Activated CD4-positive, alpha-beta T cell treated with anti-CD3 and anti-CD28 coated beads, Interleukin-2, Interleukin-6, amounts not matched to agents 100 ng/mL and 50 ng/mL, durations not matched to agents 16 hours and 8 hours (primary cell): ENCODE results near the gene SCUBE3.

Experiments used
- DNase-seq: peaks from one replicate; pipeline ENCODE4 v3.0.0-alpha.2; 2020

The SCUBE3 gene

GRCh38 chr6:35213824-35214756, at the start of gene SCUBE3:
Gene SCUBE3 (plus strand): TSS chr6:35213956. CDS start chr6:35214419, 463 bp downstream.
- DNase-seq, result peak; percentile 13

GRCh38 chr6:35164277-35164676, 49.5 kb upstream of the SCUBE3 start:
- no peak for DNase-seq

GRCh38 chr6:35164868-35165267, 48.9 kb upstream of the SCUBE3 start:
- DNase-seq, result no peak

DNA sequence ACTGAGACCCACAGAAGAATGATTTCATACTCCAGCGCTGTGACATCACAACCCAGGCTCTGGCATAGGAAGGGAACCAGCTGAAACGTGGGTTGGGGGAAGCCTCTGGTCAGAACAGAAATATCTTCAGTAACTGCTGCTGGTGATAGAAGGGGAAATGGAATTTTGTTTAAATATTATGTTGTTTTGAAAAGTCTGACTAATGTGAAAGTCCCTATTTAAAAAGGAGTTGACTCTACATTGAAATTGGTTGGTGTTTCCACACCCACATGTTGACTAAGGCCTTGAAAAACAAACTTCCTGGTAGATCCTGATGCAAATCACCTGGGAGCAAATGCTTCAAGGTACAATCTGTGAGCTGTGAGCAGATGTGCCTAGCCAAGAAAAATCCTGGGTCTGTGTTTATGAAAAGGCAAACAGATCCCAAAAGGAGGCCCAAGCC, 48.1 kb upstream of the SCUBE3 start:
- no peak for DNase-seq

GRCh38 chr6:35166116-35166515, 47.6 kb upstream of the SCUBE3 start:
- DNase-seq, result no peak

DNA sequence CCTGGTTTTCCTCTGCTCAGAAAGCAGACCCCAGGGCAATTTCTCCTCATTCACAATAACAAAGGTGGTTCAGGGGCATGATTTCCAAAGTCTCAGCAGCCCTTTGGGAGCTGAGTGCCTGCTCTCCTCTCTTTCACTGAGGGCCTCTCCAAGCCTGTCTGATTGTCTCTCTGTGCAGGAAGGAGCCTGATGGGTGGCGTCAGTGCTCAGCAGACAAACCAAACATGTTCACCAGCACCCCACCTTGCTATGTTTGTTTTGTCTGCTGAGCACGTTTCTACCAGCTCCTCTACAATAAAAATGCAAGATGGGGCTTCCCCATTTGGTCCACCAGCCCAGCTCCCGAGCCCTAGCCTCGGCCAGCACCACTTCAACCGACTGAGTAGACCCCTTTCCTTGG, 47.2 kb upstream of the SCUBE3 start:
- DNase-seq, result no peak

- DNase-seq, result no peak
Observed at GRCh38 chr6:35167505-35167904, 46.3 kb upstream of the SCUBE3 start.

- DNase-seq, result no peak
Observed at GRCh38 chr6:35168461-35168861, 45.3 kb upstream of the SCUBE3 start.

DNA sequence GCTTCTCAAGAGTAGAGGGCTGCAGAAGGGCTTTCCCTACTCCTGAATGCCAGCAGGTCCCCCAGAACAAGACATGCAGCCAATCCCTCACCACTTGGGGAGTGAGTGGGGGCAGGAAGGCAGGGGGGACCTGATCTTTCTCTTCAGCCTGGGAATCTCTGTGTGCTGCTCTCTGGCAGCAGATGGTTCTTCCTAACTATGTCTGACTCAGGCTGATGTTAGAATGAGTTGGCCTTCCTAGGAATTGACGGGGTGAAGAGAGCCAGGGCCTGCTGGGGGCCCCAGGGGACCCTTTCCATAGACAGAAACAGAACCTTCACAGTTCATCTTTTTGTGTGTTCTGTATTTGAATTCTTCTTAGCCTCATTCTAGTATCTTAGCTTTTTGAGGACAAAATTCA, 43.6 kb upstream of the SCUBE3 start:
- DNase-seq, result no peak

DNA sequence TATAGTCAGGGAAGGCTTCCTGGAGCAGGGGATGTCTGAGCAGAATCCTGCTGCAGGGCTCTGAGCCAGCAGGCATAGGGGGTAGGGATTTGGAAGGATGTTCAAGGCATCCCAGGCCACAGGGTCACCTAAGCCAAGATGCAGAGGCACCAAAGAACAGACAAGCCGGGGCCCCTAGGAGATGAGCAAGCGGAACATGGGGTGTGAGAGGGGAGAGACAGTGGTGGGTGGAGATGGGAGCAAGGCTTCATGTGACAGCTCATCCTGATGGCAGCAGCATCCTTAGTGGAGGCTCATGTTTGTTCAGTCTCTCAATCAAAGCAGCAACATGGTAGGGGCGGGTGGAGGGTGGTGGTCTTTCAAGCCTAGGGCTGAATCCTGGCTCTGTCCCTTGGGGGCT, 42.9 kb upstream of the SCUBE3 start:
- no peak for DNase-seq

GRCh38 chr6:35173044-35173426, 40.7 kb upstream of the SCUBE3 start:
- no peak for DNase-seq

- DNase-seq, result no peak
Observed at GRCh38 chr6:35173427-35174087, 40.2 kb upstream of the SCUBE3 start.

- no peak for DNase-seq
Observed at GRCh38 chr6:35174088-35174434, 39.7 kb upstream of the SCUBE3 start.

- DNase-seq, result no peak
Observed at GRCh38 chr6:35174501-35174900, 39.3 kb upstream of the SCUBE3 start.

GRCh38 chr6:35176301-35177024, 37.3 kb upstream of the SCUBE3 start:
- no peak for DNase-seq

- DNase-seq, result no peak
Observed at GRCh38 chr6:35177157-35177556, 36.6 kb upstream of the SCUBE3 start.

- DNase-seq, result no peak
Observed at GRCh38 chr6:35177596-35177995, 36.2 kb upstream of the SCUBE3 start.

DNA sequence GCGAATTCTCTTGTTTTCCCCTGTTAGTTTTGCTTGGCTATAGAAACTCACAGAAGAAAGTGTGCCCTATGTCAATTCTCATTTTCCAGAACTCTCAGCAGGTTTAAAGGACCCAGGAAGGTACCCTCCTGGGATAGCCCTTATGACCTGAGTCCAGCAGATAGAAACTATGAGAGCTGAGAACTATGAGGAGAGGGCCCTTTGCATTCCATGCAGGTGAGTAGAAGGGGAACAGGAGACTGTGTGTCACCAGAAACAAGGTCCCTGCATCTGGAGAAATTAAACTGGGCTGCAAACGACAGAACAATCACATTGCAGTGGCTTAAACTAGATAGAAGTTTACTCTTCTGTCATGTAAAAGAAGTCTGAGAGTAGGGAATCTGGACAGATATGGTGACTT, 35.7 kb upstream of the SCUBE3 start:
- no peak for DNase-seq

GRCh38 chr6:35178932-35179832, 34.6 kb upstream of the SCUBE3 start:
- DNase-seq, result no peak

- DNase-seq, result no peak
Observed at GRCh38 chr6:35179901-35180535, 33.7 kb upstream of the SCUBE3 start.

DNA sequence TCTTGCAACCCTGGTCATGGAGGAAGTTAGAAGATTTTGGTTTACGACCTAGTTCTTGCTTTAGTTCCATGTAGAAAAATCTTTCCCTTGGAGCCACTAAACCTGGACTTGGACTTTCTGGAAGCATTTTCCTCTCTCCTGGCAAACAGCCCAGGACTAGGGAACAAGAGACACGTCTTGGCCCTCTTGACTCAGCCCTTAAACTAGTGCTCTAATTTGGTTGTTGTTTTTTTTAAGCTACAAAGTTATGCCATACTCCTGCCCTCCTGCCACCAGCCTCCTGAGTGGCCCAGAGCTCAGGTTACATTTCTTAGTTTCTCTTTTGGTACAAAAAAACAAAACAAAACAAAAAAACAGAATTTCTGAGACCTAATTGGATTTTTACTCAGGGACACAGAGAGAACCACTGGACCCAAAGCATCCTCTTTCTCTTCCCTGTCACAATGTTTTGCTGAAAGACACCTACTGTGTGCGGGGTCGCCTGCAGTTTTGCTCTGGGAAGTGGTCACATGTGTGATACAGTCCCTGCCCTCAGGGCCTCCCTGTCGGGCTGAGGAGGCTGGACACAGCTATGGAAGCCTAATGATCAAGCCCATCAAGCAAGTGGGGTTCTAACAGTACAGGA, 32.3 kb upstream of the SCUBE3 start:
- no peak for DNase-seq
